MCF 10A (cell line): Measurements from ENCODE around the gene CRKL. TPM values are rescaled to one million over a fixed set of nuclear protein-coding genes. Genes with fewer than 3 reads are reported as not detected.

Source experiments
- BruUV-seq: library from RNA; stranded (reverse); fragments of 400-500 nt; replicated peaks from 2 replicates; lab custom pipeline; 2021; lab: Mats Ljungman, UMichigan
- CTCF ChIA-PET: fragments of 300-600 bp; sonication (Branson Sonifier 250); formaldehyde crosslinking; extraction: SDS; loops from one replicate; lab custom pipeline; 2021; ENCODE audit warnings: antibody characterized with exemption, inconsistent platforms; lab: Yijun Ruan, JAX
- POLR2A ChIA-PET: fragments of 300-600, 350-650 bp; sonication (Branson Sonifier 250); formaldehyde crosslinking; extraction: SDS; loops from one replicate; lab custom pipeline; 2020; ENCODE audit warnings: antibody characterized with exemption, inconsistent platforms; lab: Yijun Ruan, JAX
- DNase-seq: peaks from one replicate; pipeline ENCODE4 v3.0.0-alpha.2; 2018; ENCODE audit not compliant: unreplicated experiment
- H3K27ac Mint-ChIP-seq: one replicate; pipeline ENCODE4 v1.8.0; 2022; ENCODE audit warnings: mild to moderate bottlenecking, low read depth, mixed read lengths; ENCODE audit not compliant: unreplicated experiment
- H3K27me3 Mint-ChIP-seq: one replicate; pipeline ENCODE4 v1.8.0; 2022; ENCODE audit warnings: mixed read lengths; ENCODE audit not compliant: insufficient read depth, unreplicated experiment
- H3K36me3 Mint-ChIP-seq: one replicate; pipeline ENCODE4 v1.8.0; 2022; ENCODE audit warnings: mild to moderate bottlenecking, moderate library complexity, mixed read lengths; ENCODE audit not compliant: insufficient read depth, unreplicated experiment
- H3K4me1 Mint-ChIP-seq: one replicate; pipeline ENCODE4 v1.8.0; 2022; ENCODE audit warnings: mixed read lengths; ENCODE audit not compliant: insufficient read depth, unreplicated experiment
- H3K4me3 Mint-ChIP-seq: one replicate; pipeline ENCODE4 v1.8.0; 2022; ENCODE audit warnings: mild to moderate bottlenecking, moderate library complexity, mixed read lengths; ENCODE audit not compliant: unreplicated experiment
- H3K9me3 Mint-ChIP-seq: one replicate; pipeline ENCODE4 v1.8.0; 2022; ENCODE audit warnings: mixed read lengths; ENCODE audit not compliant: unreplicated experiment
- CTCF ChIP-seq: fragments of 200-600 bp; IDR thresholded peaks from one replicate; pipeline ENCODE4 v1.8.0; 2022; ENCODE audit warnings: antibody characterized with exemption, mild to moderate bottlenecking; ENCODE audit not compliant: unreplicated experiment
- intact Hi-C: fragments of 100-400 bp; cut with micrococcal nuclease; formaldehyde crosslinking; loops from 2 replicates; pipeline ENCODE4 v1.14.1; 2022
- total RNA-seq: library from RNA; stranded (reverse); gene quantifications from 2 replicates; pipeline ENCODE4 v1.2.3, GENCODE V29; 2022

CRKL gene
- total RNA-seq, 1 experiment from 2014 or later = 74.0 TPM

GRCh38 chr22:20986365-20986764 lies 69.2 kb downstream of the CRKL start:
- POLR2A ChIA-PET = no interaction called here
- no peak for DNase-seq
- Mint-ChIP-seq H3K36me3 (peaks cover 18% of the 10 kb centered on the region), H3K27me3 (no peaks in the 10 kb centered on the region), H3K9me3 (no peaks in the 10 kb centered on the region), H3K4me1 (peaks cover 8% of the 10 kb centered on the region), H3K4me3 (no peak overlapping the region), H3K27ac (no peak overlapping the region)
- CTCF ChIA-PET = no interaction called here
- TF ChIP-seq CTCF = no peak
- intact Hi-C loops = no loop called here
- TSS peak; percentile 5 for BruUV-seq

- Mint-ChIP-seq H3K4me1 (peaks cover 8% of the 10 kb centered on the region), H3K27ac (no peak overlapping the region), H3K27me3 (no peaks in the 10 kb centered on the region), H3K9me3 (no peaks in the 10 kb centered on the region), H3K4me3 (no peak overlapping the region), H3K36me3 (peaks cover 18% of the 10 kb centered on the region)
- CTCF ChIA-PET = interaction anchor here (0.6 kb wide), 1 partner anchor 109 kb away, joined by 3 read pairs; no protein-coding TSS in a partner anchor
- TF ChIP-seq CTCF = no peak
- no peak for DNase-seq
- POLR2A ChIA-PET = no interaction called here
- intact Hi-C loops = no loop called here
- no TSS peak for BruUV-seq
Measured at GRCh38 chr22:20987375-20987774, 70.2 kb downstream of the CRKL start.

- Mint-ChIP-seq H3K9me3 (no peaks in the 10 kb centered on the region), H3K4me1 (peaks cover 5% of the 10 kb centered on the region), H3K27ac (no peak overlapping the region), H3K36me3 (peaks cover 18% of the 10 kb centered on the region), H3K27me3 (no peaks in the 10 kb centered on the region), H3K4me3 (no peak overlapping the region)
- BruUV-seq = no TSS peak
- intact Hi-C loops = no loop called here
- no peak for DNase-seq
- TF ChIP-seq CTCF = no peak
- CTCF ChIA-PET = no interaction called here
- POLR2A ChIA-PET = no interaction called here
Measured at GRCh38 chr22:20988573-20989322, 71.5 kb downstream of the CRKL start.

GRCh38 chr22:20989323-20990138 lies 72.3 kb downstream of the CRKL start:
- ChIA-PET CTCF (interaction anchor here (0.6 to 2.6 kb wide), 3 partner anchors 12 to 104 kb away, joined by 3 to 7 read pairs (median 5); no protein-coding TSS in a partner anchor), POLR2A (interaction anchor here (1.0 kb wide), 1 partner anchor 9 kb away, joined by 4 read pairs; no protein-coding TSS in a partner anchor)
- intact Hi-C loops = no loop called here
- Mint-ChIP-seq H3K9me3 (no peaks in the 10 kb centered on the region), H3K36me3 (peaks cover 19% of the 10 kb centered on the region), H3K4me1 (no peaks in the 10 kb centered on the region), H3K4me3 (no peak overlapping the region), H3K27ac (no peak overlapping the region), H3K27me3 (no peaks in the 10 kb centered on the region)
- no peak for DNase-seq
- BruUV-seq = no TSS peak
- no peak for TF ChIP-seq CTCF
